T-cell (primary cell): ENCODE data around the gene DPEP1. TPM values are rescaled to one million over a fixed set of nuclear protein-coding genes. Genes with fewer than 3 reads are reported as not detected.

Experiments used
- ATAC-seq, 4 experiments: fragments of 200-7000 bp in 3 of 4; fragments of 150-1000 bp in 1 of 4; cut with Tn5 transposase; replicated peaks in 1 of 4; 1 replicate in 3 of 4; 2 replicates in 1 of 4; pipeline ENCODE4 v1.10.0; 2021; ENCODE audit warnings: moderate library complexity in 3 of 4, mild to moderate bottlenecking in 2 of 4, moderate number of reproducible peaks in 1 of 4
- CTCF ChIA-PET, 2 donors: fragments of 300-600 bp; sonication (Branson Sonifier 250); formaldehyde crosslinking; loops; one replicate each; lab custom pipeline; 2022; ENCODE audit warnings: antibody characterized with exemption in 2 of 2; lab: Charles Lee
- POLR2A ChIA-PET, 2 donors: fragments of 300-600 bp; sonication (Branson Sonifier 250); formaldehyde crosslinking; loops; one replicate each; lab custom pipeline; 2022; ENCODE audit warnings: antibody characterized with exemption in 2 of 2; lab: Charles Lee
- DNase-seq, 35 experiments: peaks; one replicate each; pipeline versions ENCODE4 v3.0.0 to v3.0.0-alpha.2; 2013 to 2023
- H3K27ac ChIP-seq: one replicate; pipeline ENCODE4 v1.5.1; 2013; ENCODE audit warnings: low read length
- H3K27me3 ChIP-seq, 2 experiments: replicated peaks in 1 of 2; 1 replicate in 1 of 2; 2 replicates in 1 of 2; pipeline versions ENCODE4 v1.6.1 to v1.7.0; 2013; ENCODE audit warnings: low read length in 1 of 2, mixed read lengths in 1 of 2; ENCODE audit not compliant: control insufficient read depth in 2 of 2, insufficient read depth in 2 of 2; ENCODE audit errors: extremely low read depth in 1 of 2
- H3K36me3 ChIP-seq, 2 donors: 1 replicate in 1 of 2; 2 replicates in 1 of 2; pipeline versions ENCODE4 v1.6.1 to v1.7.0; 2013; ENCODE audit warnings: low read length in 1 of 2; ENCODE audit not compliant: control insufficient read depth in 2 of 2, insufficient read depth in 1 of 2; ENCODE audit errors: extremely low read depth in 1 of 2
- H3K4me1 ChIP-seq, 2 experiments: 1 replicate in 1 of 2; 2 replicates in 1 of 2; pipeline versions ENCODE4 v1.6.1 to v1.7.0; 2013; ENCODE audit warnings: low read length in 2 of 2, mixed read lengths in 1 of 2; ENCODE audit not compliant: insufficient read depth in 2 of 2, control insufficient read depth in 1 of 2; ENCODE audit errors: extremely low read depth in 1 of 2
- H3K4me3 ChIP-seq, 2 donors: 1 replicate in 1 of 2; 2 replicates in 1 of 2; pipeline versions ENCODE4 v1.5.1 to v1.7.0; 2013; ENCODE audit warnings: mild to moderate bottlenecking in 2 of 2, low read length in 1 of 2, moderate library complexity in 1 of 2; ENCODE audit not compliant: control insufficient read depth in 1 of 2; ENCODE audit errors: extremely low read depth in 1 of 2
- H3K9me3 ChIP-seq: 2 replicates; pipeline ENCODE4 v1.7.0; 2013
- H3K27ac Mint-ChIP-seq, 2 donors: one replicate each; pipeline ENCODE4 v1.8.0; 2020 to 2021; ENCODE audit warnings: mild to moderate bottlenecking in 2 of 2, mixed read lengths in 2 of 2
- H3K27me3 Mint-ChIP-seq, 2 donors: one replicate each; pipeline ENCODE4 v1.8.0; 2021 to 2022; ENCODE audit warnings: mixed read lengths in 2 of 2
- H3K36me3 Mint-ChIP-seq: one replicate; pipeline ENCODE4 v1.8.0; 2021; ENCODE audit warnings: mixed read lengths
- H3K4me1 Mint-ChIP-seq, 3 donors: one replicate each; pipeline ENCODE4 v1.8.0; 2020 to 2022; ENCODE audit warnings: mixed read lengths in 3 of 3, mild to moderate bottlenecking in 1 of 3
- H3K4me3 Mint-ChIP-seq, 3 donors: one replicate each; pipeline ENCODE4 v1.8.0; 2020 to 2022; ENCODE audit warnings: mild to moderate bottlenecking in 3 of 3, mixed read lengths in 3 of 3, moderate library complexity in 3 of 3
- H3K9me3 Mint-ChIP-seq, 3 donors: one replicate each; pipeline ENCODE4 v1.8.0; 2020 to 2022; ENCODE audit warnings: mixed read lengths in 3 of 3
- WGBS: methylation state at CpG from one replicate; pipeline ENCODE4 v1.1.5; 2013; ENCODE audit warnings: missing lambda C conversion rate; ENCODE audit not compliant: insufficient coverage; 5-methylcytosine and 5-hydroxymethylcytosine counted together
- total RNA-seq, 35 experiments: library from RNA in 6 of 35; stranded (reverse) in 6 of 35; fragments of 120-200 nt in 1 of 35; gene quantifications; one replicate each; pipeline versions ENCODE4 v1.2.1 to v1.2.4 and lab custom pipeline; 2013 to 2026

DPEP1 gene
- total RNA-seq, 5 donors from 2014 or later (not counting 1 experiment from before 2014, with no cell fraction given) = 0.18 TPM; not detected in 4

DNA sequence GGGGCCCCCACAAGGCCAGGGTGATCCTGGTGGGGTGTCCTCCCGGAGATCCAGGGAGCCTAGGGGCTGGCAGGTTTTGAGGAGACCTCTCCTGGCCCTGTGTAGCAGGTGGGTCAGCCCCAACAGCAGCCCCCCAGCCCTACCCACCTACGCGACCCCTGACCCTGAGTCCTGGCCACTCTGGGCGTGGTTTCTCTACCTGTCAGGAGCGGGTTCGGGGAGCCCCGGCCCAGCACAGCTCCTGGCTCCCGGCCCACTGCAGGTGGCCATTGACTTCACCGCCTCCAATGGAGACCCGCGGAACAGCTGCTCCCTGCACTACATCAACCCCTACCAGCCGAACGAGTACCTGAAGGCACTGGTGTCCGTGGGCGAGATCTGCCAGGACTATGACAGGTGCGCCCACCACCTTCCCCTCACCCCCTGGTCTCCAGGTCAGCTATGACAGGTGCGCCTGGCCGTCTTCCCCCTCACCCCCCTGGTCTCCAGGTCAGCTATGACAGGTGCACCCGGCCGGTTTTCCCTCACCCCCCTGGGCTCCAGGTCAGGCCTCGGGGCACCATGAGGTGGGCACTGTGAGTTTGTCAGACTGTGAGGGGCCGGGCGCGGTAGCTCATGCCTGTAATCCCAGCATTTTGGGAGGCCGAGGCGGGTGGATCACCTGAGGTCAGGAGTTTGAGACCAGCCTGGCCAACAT, 24.9 kb upstream of the DPEP1 start:
- no peak for DNase-seq
- Histone ChIP-seq H3K9me3 (no peaks in the 10 kb centered on the region), H3K27ac (no peak overlapping the region), H3K4me1 (peaks cover 1 to 13% of the 10 kb centered on the region in 2 experiments), H3K4me3 (no peak overlapping the region), H3K36me3 (no peaks in the 10 kb centered on the region), H3K27me3 (peaks cover 0 to 4% of the 10 kb centered on the region in 2 experiments)
- no peak overlapping the region for H3K4me3 Mint-ChIP-seq
- peaks cover 5 to 6% (median 6%) of the 10 kb centered on the region in 3 donors for H3K4me1 Mint-ChIP-seq
- H3K36me3 Mint-ChIP-seq = no peaks in the 10 kb centered on the region
- ChIA-PET POLR2A (no interaction called here), CTCF (no interaction called here)
- 95% methylated on average over 15 of the region's 26 CpGs for WGBS
- no peaks in the 10 kb centered on the region for H3K27me3 Mint-ChIP-seq
- H3K27ac Mint-ChIP-seq = no peak overlapping the region
- H3K9me3 Mint-ChIP-seq = no peaks in the 10 kb centered on the region
- no peak for ATAC-seq

DNA sequence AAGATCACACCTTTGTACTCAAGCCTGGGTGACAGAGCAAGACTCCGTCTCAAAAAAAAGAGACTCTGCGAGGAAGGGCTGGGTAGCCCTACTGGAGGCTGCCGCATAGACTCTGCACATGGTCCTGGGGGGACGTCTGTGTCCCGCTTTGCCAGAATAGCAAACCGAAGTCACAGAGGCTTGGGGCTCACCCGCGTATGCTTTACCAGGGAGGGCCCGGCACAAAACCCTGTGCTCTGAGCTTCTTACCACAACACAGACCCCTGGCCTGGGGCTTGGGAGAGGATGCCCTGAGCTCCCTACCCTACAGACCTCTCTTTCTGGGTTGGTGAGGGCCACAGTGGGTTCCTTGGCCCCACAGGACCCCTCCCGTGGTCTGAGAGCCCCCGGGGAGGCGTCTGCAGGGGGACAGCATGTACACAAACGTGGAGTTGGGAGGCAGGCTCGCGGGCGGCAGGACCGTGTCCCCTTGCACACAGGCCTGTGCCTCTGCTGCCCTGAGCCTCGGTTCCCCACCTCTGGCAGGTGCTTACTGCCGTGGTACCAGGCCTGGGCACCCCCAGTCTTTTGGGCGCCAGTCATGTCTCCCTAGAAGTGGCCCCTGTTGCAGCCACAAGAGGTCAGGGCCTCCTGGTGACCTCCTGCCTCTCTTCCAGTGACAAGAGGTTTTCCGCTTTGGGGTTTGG, 24.1 kb upstream of the DPEP1 start:
- no peak overlapping the region for H3K27ac Mint-ChIP-seq
- no peak overlapping the region for H3K4me3 Mint-ChIP-seq
- ChIA-PET CTCF (no interaction called here), POLR2A (no interaction called here)
- peaks cover 0 to 4% of the 10 kb centered on the region in 2 experiments for H3K27me3 ChIP-seq
- H3K9me3 Mint-ChIP-seq = no peaks in the 10 kb centered on the region
- WGBS = 87% methylated on average over 16 of the region's 21 CpGs
- no peak overlapping the region for H3K4me3 ChIP-seq
- no peak overlapping the region for H3K27ac ChIP-seq
- DNase-seq (no peak), ATAC-seq (no peak)
- H3K4me1 Mint-ChIP-seq = peaks cover 13 to 14% (median 14%) of the 10 kb centered on the region in 3 donors
- H3K27me3 Mint-ChIP-seq = no peaks in the 10 kb centered on the region
- peaks cover 8 to 22% of the 10 kb centered on the region in 2 experiments for H3K4me1 ChIP-seq
- H3K36me3 Mint-ChIP-seq = no peaks in the 10 kb centered on the region
- no peaks in the 10 kb centered on the region for H3K36me3 ChIP-seq
- no peaks in the 10 kb centered on the region for H3K9me3 ChIP-seq

DNA sequence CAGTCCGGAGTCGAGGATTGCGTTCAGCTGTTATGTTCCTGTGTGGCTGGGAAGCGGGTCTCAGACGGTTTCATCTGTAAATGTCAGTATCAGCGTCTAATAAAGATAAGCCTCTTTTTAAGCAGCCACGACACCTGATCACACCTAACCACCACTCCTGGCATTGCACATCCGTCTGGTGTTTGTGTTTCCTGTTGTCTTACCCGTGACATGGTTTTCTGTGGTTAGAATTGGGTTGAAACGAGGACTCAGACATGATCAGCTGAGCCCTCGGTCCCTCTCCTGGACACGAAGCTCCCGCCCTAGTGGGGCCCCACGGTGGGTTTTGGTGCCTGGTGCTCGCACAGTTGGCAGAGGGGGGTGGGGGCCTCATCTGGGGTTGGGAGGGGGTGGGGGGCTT, 19.6 kb upstream of the DPEP1 start:
- Histone ChIP-seq H3K4me3 (no peak overlapping the region), H3K9me3 (no peaks in the 10 kb centered on the region), H3K4me1 (peaks cover 8 to 28% of the 10 kb centered on the region in 2 experiments), H3K27me3 (no peaks in the 10 kb centered on the region), H3K27ac (peak overlapping the region; percentile 55), H3K36me3 (no peaks in the 10 kb centered on the region)
- POLR2A ChIA-PET = no interaction called here
- peaks cover 13 to 17% (median 14%) of the 10 kb centered on the region in 3 donors for H3K4me1 Mint-ChIP-seq
- CTCF ChIA-PET = interaction anchor here in 1 of 2 donors (0.6 kb wide), 1 partner anchor 49 kb away, joined by 4 read pairs; no protein-coding TSS in a partner anchor
- DNase-seq (peak in 34 of 35 experiments; percentile 20 to 84 (median 50)), ATAC-seq (peak; percentile 77 to 95 (median 94))
- H3K4me3 Mint-ChIP-seq = peak overlapping the region; percentile 18 to 60 (median 58)
- H3K27ac Mint-ChIP-seq = peak overlapping the region; percentile 45 to 83
- H3K36me3 Mint-ChIP-seq = no peaks in the 10 kb centered on the region
- WGBS = 20% methylated on average over 1 of the region's 15 CpGs
- no peaks in the 10 kb centered on the region for H3K9me3 Mint-ChIP-seq
- H3K27me3 Mint-ChIP-seq = no peaks in the 10 kb centered on the region

DNA sequence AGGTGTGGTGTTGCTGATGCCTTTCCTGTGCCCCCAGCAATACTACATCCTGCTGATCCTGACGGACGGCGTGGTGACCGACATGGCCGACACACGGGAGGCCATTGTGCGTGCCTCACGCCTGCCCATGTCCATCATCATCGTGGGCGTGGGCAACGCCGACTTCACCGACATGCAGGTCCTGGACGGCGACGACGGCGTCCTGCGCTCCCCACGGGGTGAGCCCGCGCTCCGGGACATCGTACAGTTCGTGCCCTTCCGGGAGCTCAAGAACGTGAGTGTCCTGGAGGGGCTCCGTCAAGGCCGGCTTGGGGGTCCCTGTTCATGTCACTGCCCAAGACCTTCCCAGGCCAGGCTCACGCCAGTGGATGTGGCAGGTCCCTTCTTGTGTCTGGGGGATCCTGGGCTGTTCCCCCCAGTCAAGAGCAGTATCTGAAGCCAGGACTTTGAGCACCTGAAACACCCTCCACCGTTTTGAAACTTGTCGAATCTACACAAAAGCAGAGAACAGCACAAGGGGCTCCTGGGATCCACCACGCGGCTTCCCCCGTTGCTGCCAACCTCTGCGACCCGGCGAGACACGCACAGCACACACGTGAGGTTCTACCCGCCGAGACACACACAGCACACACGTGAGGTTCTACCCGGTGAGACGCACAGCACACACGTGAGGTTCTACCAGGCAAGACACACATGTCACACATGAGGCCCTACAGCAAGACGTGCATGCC, 17.9 kb upstream of the DPEP1 start:
- ChIA-PET POLR2A (no interaction called here), CTCF (no interaction called here)
- Mint-ChIP-seq H3K9me3 (no peaks in the 10 kb centered on the region), H3K36me3 (no peaks in the 10 kb centered on the region), H3K4me1 (peaks cover 13 to 27% (median 18%) of the 10 kb centered on the region in 3 donors), H3K27me3 (no peaks in the 10 kb centered on the region), H3K27ac (no peak overlapping the region), H3K4me3 (no peak overlapping the region)
- no peaks in the 10 kb centered on the region for H3K9me3 ChIP-seq
- DNase-seq (no peak), ATAC-seq (no peak)
- H3K4me3 ChIP-seq = no peak overlapping the region
- no peaks in the 10 kb centered on the region for H3K27me3 ChIP-seq
- H3K27ac ChIP-seq = no peak overlapping the region
- WGBS = 96% methylated on average over 47 of the region's 47 CpGs
- H3K36me3 ChIP-seq = no peaks in the 10 kb centered on the region
- peaks cover 8 to 34% of the 10 kb centered on the region in 2 experiments for H3K4me1 ChIP-seq

DNA sequence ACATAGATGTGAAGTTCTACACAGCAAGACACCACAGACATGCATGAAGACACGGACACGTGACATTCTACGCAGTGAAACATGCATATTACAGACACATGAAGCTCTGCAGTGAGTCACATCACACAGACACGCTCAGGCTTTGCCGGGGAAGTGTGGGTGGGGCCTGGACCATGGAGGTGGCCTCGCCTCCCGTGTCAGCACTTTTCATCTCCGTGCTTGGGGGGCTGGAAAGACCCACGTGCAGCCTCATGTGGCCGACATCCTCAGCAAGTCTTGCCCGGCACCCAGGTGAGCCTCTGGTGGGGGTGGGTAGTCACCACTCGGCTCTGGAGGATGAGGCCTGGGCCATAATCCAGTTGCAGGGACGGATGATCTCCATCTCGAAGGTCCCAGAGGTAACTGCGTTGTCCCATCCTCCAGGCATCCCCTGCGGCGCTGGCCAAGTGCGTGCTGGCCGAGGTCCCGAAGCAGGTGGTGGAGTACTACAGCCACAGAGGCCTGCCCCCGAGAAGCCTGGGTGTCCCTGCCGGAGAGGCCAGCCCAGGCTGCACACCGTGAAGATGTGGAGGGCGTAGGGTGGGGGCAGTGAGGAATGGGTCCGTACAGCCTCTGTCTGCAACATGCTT, 17.3 kb upstream of the DPEP1 start:
- Histone ChIP-seq H3K9me3 (no peaks in the 10 kb centered on the region), H3K27ac (no peak overlapping the region), H3K4me1 (peaks cover 8 to 34% of the 10 kb centered on the region in 2 experiments), H3K4me3 (no peak overlapping the region), H3K27me3 (no peaks in the 10 kb centered on the region), H3K36me3 (no peaks in the 10 kb centered on the region)
- Mint-ChIP-seq H3K4me3 (no peak overlapping the region), H3K9me3 (no peaks in the 10 kb centered on the region), H3K27me3 (no peaks in the 10 kb centered on the region), H3K36me3 (no peaks in the 10 kb centered on the region), H3K4me1 (peaks cover 13 to 27% (median 18%) of the 10 kb centered on the region in 3 donors), H3K27ac (no peak overlapping the region)
- ATAC-seq = no peak
- ChIA-PET CTCF (no interaction called here), POLR2A (no interaction called here)
- 96% methylated on average over 20 of the region's 25 CpGs for WGBS
- no peak for DNase-seq
